ENCODE measurements around the gene NOL4L. TPM values are rescaled to one million over a fixed set of nuclear protein-coding genes. Genes with fewer than 3 reads are reported as not detected.

NOL4L gene
- total RNA-seq, 1 donor from 2014 or later = 44.1 TPM

DNA sequence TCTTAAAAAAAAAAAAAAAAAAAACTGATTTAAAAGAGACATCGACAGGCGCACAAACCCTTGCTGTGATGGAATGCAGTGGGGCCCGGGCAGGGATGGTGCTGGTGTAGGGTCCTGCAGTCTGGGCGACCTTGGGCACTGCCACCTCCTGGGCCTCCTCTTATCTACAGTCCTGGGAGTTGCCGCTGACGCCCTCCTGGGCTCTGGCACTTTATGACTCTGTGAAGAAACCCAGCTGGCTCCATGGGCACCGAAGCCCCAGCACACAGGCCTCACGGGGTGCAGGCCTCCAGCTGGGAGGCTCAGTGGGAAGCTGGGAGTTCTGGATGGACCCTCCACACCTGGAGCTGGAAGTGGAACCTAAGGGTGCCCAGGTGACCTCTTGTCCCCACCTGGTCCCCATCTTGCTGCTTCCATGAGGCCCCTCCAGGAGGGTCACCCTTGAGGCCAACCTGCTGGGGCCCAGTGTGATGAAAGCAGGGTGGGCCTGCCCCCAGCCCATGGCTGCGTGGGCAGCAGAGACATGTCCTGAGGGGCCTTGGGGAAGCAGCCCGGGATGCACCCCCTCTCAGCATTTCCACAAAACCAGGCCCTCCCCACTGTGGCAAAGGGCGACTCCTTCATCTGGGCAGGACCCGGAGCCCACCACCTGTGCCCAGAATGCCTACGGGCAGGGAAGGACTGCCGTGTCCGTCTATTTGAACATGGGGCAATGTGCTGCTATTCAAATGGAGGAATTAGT is 122.1 kb downstream of the NOL4L start:
- no peak for DNase-seq (ENCODE audit: low read depth)
- no peak overlapping the region for H3K4me3 ChIP-seq (ENCODE audit: low read depth, low read length)
- TF ChIP-seq CTCF (conservative IDR thresholded peaks at IDR 0.05; ENCODE audit: low read depth, low read length) = no peak

DNA sequence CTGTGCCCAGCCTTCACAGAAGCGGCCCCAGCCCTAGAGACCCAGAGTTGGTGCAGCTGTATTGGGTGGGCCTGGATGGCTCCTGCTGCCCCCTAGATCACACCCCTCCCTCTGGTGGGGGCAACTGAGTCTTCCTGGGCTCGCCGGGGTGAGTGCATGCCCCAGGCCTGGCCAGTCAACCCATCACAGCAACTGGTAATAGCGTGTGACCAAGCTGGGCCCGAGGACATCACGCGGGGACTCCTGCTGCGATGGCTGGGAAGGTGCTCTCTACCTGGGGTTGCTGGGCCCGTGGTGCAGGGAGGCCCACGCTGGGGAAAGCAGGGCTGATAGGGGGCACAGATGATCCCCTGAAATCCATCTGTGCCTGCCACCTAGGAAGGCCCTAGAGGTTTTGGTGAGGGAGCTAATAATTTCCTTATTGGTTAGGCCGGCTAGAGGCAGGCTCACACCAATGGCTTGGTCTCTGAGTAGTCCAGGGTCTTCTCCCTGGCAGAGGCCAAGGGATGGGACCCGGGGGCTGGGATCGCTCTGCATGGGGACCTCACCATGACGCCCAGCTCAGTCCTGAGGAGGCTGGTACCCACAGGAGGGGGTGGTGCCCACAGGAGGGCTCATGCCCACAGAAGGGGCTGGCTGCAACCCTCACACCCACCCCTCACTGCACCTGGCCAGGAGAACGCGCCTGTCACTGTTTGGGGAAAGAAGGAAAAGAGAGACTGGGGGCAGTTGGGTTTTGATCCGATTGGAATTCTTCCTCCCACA is 123.1 kb downstream of the NOL4L start:
- no peak for DNase-seq (ENCODE audit: low read depth)
- H3K4me3 ChIP-seq (ENCODE audit: low read depth, low read length) = no peak overlapping the region
- TF ChIP-seq CTCF (conservative IDR thresholded peaks at IDR 0.05; ENCODE audit: low read depth, low read length) = no peak

- no peak for TF ChIP-seq CTCF (conservative IDR thresholded peaks at IDR 0.05; ENCODE audit: low read depth, low read length)
- no peak overlapping the region for H3K4me3 ChIP-seq (ENCODE audit: low read depth, low read length)
- no peak for DNase-seq (ENCODE audit: low read depth)
Observed at GRCh38 chr20:32460683-32461320, 124.3 kb downstream of the NOL4L start.

- no peak for DNase-seq (ENCODE audit: low read depth)
- no peak for TF ChIP-seq CTCF (conservative IDR thresholded peaks at IDR 0.05; ENCODE audit: low read depth, low read length)
- H3K4me3 ChIP-seq (ENCODE audit: low read depth, low read length) = no peak overlapping the region
Observed at GRCh38 chr20:32460231-32460630, 124.9 kb downstream of the NOL4L start.

DNA sequence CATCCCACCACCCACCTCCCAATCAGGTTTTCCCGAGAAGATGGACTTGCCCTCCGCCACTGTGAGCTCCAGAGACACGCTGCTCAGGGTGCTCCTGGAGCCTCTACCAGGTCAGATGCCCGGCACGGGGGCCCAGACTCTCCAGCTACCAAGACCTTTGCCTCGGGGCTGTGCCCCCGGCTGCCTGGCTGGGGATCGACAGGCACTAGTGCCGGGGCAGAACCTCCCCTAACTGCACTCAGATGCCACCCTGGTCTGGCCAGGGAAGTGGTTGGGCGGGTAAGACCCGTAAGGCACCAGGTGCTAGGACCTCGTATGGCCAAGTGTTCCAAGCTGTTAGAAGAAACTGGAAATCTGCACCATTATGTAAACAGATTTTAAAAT is 126.3 kb downstream of the NOL4L start:
- no peak for DNase-seq (ENCODE audit: low read depth)
- no peak for TF ChIP-seq CTCF (conservative IDR thresholded peaks at IDR 0.05; ENCODE audit: low read depth, low read length)
- H3K4me3 ChIP-seq (ENCODE audit: low read depth, low read length) = no peak overlapping the region

DNA sequence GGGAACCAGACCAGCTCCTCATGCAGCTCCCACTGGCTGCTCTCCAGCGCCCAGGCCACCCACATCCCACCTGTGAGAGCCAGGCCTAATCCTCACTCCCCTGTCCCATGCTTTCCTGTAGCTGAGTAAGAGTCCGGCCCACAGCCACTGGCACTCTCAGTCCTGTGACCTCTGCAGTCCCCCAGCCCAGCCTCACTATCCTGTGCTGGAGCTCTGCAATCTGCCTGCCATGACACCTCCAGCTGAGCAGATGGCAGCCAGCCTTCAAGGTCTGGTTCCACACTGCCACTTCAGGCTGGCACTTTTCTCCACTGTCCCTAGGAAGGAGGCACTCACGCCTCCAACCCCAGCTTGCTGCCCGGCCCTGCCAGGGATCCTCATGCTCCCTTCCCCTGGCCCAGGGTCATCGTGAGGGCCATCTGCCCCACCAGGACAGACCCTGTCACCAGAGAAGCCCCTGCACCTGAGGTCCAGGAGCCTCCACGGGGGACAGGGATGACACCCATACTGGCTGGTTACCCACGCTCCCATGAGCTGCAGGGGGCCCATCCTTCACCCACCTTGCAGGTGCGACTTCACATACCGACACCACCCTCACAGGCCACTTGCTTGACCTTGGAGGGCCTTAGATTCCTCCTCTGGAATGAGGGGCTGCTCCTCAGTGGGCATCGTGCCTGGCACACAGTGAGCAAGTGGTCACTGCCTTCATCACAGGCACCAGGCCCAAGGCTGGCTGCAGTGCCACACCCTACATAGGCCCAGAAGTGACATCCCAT is 126.9 kb downstream of the NOL4L start:
- no peak for DNase-seq (ENCODE audit: low read depth)
- peak overlapping the region; percentile 56 for H3K4me3 ChIP-seq (ENCODE audit: low read depth, low read length)
- TF ChIP-seq CTCF (conservative IDR thresholded peaks at IDR 0.05; ENCODE audit: low read depth, low read length) = no peak
